ENCODE data around the gene UNC5C. TPM values are rescaled to one million over a fixed set of nuclear protein-coding genes. Genes with fewer than 3 reads are reported as not detected.

The UNC5C gene
- total RNA-seq, 1 experiment from 2014 or later, result 1.0 TPM

DNA sequence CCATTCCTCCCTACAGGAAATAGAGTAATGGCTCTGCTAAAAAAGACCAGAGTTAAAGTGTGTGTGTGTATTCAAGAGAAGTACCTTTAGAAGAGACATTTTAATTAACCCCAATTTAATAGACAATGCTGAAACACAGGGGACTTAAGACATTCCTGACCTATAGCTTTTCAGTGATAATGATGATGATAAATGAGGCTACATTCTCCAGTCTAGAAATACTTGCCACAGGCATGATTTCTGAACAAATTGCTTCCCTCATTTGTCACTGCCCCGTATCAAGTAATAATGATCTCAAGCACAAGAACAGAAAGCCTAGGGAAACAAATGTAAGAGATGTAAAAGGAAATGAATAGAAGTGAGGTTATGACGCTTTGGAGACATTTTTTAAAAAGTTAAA lies 117.1 kb downstream of the UNC5C start:
- ChIA-PET CTCF (no interaction called here), POLR2A (no interaction called here)
- TF ChIP-seq NFYB (CRISPR knock-in tag; conservative IDR thresholded peaks at IDR 0.05; ENCODE audit: low read depth), result no peak
- TF ChIP-seq, protein P1, sequence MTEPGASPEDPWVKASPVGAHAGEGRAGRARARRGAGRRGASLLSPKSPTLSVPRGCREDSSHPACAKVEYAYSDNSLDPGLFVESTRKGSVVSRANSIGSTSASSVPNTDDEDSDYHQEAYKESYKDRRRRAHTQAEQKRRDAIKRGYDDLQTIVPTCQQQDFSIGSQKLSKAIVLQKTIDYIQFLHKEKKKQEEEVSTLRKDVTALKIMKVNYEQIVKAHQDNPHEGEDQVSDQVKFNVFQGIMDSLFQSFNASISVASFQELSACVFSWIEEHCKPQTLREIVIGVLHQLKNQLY (CRISPR knock-in tag; IDR thresholded peaks at IDR 0.05), result no peak
- TF ChIP-seq, protein P2, sequence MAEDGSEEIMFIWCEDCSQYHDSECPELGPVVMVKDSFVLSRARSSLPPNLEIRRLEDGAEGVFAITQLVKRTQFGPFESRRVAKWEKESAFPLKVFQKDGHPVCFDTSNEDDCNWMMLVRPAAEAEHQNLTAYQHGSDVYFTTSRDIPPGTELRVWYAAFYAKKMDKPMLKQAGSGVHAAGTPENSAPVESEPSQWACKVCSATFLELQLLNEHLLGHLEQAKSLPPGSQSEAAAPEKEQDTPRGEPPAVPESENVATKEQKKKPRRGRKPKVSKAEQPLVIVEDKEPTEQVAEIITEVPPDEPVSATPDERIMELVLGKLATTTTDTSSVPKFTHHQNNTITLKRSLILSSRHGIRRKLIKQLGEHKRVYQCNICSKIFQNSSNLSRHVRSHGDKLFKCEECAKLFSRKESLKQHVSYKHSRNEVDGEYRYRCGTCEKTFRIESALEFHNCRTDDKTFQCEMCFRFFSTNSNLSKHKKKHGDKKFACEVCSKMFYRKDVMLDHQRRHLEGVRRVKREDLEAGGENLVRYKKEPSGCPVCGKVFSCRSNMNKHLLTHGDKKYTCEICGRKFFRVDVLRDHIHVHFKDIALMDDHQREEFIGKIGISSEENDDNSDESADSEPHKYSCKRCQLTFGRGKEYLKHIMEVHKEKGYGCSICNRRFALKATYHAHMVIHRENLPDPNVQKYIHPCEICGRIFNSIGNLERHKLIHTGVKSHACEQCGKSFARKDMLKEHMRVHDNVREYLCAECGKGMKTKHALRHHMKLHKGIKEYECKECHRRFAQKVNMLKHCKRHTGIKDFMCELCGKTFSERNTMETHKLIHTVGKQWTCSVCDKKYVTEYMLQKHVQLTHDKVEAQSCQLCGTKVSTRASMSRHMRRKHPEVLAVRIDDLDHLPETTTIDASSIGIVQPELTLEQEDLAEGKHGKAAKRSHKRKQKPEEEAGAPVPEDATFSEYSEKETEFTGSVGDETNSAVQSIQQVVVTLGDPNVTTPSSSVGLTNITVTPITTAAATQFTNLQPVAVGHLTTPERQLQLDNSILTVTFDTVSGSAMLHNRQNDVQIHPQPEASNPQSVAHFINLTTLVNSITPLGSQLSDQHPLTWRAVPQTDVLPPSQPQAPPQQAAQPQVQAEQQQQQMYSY (CRISPR knock-in tag; IDR thresholded peaks at IDR 0.05), result no peak
- TF ChIP-seq, protein P3, sequence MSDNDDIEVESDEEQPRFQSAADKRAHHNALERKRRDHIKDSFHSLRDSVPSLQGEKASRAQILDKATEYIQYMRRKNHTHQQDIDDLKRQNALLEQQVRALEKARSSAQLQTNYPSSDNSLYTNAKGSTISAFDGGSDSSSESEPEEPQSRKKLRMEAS (CRISPR knock-in tag; IDR thresholded peaks at IDR 0.05), result no peak
- TF ChIP-seq ESRRA (CRISPR knock-in tag; IDR thresholded peaks at IDR 0.05; ENCODE audit: borderline replicate concordance), result no peak
- no peak for TF ChIP-seq ZNF138 (CRISPR knock-in tag; conservative IDR thresholded peaks at IDR 0.05)
- TF ChIP-seq, protein P4, sequence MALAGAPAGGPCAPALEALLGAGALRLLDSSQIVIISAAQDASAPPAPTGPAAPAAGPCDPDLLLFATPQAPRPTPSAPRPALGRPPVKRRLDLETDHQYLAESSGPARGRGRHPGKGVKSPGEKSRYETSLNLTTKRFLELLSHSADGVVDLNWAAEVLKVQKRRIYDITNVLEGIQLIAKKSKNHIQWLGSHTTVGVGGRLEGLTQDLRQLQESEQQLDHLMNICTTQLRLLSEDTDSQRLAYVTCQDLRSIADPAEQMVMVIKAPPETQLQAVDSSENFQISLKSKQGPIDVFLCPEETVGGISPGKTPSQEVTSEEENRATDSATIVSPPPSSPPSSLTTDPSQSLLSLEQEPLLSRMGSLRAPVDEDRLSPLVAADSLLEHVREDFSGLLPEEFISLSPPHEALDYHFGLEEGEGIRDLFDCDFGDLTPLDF (CRISPR knock-in tag; IDR thresholded peaks at IDR 0.05), result no peak
- no peak for TF ChIP-seq EMX1 (CRISPR knock-in tag; IDR thresholded peaks at IDR 0.05)
- TF ChIP-seq, protein P5, sequence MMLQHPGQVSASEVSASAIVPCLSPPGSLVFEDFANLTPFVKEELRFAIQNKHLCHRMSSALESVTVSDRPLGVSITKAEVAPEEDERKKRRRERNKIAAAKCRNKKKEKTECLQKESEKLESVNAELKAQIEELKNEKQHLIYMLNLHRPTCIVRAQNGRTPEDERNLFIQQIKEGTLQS (CRISPR knock-in tag; conservative IDR thresholded peaks at IDR 0.05), result no peak
- no peak for TF ChIP-seq ZNF423 (CRISPR knock-in tag; IDR thresholded peaks at IDR 0.05)
- TF ChIP-seq JAZF1 (CRISPR knock-in tag; IDR thresholded peaks at IDR 0.05), result no peak
- TF ChIP-seq, protein P6, sequence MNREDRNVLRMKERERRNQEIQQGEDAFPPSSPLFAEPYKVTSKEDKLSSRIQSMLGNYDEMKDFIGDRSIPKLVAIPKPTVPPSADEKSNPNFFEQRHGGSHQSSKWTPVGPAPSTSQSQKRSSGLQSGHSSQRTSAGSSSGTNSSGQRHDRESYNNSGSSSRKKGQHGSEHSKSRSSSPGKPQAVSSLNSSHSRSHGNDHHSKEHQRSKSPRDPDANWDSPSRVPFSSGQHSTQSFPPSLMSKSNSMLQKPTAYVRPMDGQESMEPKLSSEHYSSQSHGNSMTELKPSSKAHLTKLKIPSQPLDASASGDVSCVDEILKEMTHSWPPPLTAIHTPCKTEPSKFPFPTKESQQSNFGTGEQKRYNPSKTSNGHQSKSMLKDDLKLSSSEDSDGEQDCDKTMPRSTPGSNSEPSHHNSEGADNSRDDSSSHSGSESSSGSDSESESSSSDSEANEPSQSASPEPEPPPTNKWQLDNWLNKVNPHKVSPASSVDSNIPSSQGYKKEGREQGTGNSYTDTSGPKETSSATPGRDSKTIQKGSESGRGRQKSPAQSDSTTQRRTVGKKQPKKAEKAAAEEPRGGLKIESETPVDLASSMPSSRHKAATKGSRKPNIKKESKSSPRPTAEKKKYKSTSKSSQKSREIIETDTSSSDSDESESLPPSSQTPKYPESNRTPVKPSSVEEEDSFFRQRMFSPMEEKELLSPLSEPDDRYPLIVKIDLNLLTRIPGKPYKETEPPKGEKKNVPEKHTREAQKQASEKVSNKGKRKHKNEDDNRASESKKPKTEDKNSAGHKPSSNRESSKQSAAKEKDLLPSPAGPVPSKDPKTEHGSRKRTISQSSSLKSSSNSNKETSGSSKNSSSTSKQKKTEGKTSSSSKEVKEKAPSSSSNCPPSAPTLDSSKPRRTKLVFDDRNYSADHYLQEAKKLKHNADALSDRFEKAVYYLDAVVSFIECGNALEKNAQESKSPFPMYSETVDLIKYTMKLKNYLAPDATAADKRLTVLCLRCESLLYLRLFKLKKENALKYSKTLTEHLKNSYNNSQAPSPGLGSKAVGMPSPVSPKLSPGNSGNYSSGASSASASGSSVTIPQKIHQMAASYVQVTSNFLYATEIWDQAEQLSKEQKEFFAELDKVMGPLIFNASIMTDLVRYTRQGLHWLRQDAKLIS (CRISPR knock-in tag; IDR thresholded peaks at IDR 0.05; ENCODE audit: borderline replicate concordance), result no peak
- TF ChIP-seq ATF1 (CRISPR knock-in tag; IDR thresholded peaks at IDR 0.05), result no peak
- TF ChIP-seq NR2C2 (CRISPR knock-in tag; IDR thresholded peaks at IDR 0.05), result no peak
- TF ChIP-seq GABPB1 (CRISPR knock-in tag; IDR thresholded peaks at IDR 0.05), result no peak
- no peak for TF ChIP-seq SMAD3 (CRISPR knock-in tag; IDR thresholded peaks at IDR 0.05; ENCODE audit: borderline replicate concordance)
- TF ChIP-seq FOXK1 (CRISPR knock-in tag; IDR thresholded peaks at IDR 0.05), result no peak
- TF ChIP-seq, protein P7, sequence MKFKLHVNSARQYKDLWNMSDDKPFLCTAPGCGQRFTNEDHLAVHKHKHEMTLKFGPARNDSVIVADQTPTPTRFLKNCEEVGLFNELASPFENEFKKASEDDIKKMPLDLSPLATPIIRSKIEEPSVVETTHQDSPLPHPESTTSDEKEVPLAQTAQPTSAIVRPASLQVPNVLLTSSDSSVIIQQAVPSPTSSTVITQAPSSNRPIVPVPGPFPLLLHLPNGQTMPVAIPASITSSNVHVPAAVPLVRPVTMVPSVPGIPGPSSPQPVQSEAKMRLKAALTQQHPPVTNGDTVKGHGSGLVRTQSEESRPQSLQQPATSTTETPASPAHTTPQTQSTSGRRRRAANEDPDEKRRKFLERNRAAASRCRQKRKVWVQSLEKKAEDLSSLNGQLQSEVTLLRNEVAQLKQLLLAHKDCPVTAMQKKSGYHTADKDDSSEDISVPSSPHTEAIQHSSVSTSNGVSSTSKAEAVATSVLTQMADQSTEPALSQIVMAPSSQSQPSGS (CRISPR knock-in tag; IDR thresholded peaks at IDR 0.05; ENCODE audit: borderline replicate concordance, low read depth), result no peak
- TF ChIP-seq, protein P8, sequence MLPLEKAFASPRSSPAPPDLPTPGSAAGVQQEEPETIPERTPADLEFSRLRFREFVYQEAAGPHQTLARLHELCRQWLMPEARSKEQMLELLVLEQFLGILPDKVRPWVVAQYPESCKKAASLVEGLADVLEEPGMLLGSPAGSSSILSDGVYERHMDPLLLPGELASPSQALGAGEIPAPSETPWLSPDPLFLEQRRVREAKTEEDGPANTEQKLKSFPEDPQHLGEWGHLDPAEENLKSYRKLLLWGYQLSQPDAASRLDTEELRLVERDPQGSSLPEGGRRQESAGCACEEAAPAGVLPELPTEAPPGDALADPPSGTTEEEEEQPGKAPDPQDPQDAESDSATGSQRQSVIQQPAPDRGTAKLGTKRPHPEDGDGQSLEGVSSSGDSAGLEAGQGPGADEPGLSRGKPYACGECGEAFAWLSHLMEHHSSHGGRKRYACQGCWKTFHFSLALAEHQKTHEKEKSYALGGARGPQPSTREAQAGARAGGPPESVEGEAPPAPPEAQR (CRISPR knock-in tag; IDR thresholded peaks at IDR 0.05), result no peak
- TF ChIP-seq OVOL2 (CRISPR knock-in tag; IDR thresholded peaks at IDR 0.05; ENCODE audit: borderline replicate concordance), result no peak
- no peak for DNase-seq (ENCODE audit: low spot score)
- Mint-ChIP-seq H3K27ac (no peak overlapping the region), H3K36me3 (no peaks in the 10 kb centered on the region), H3K4me1 (peaks cover 2% of the 10 kb centered on the region; the same call in 1 of the 2 replicates), H3K9me3 (no peaks in the 10 kb centered on the region), H3K27me3 (ENCODE audit: low read depth) (no peaks in the 10 kb centered on the region), H3K4me3 (no peak overlapping the region)
- no peak for ATAC-seq
